ENCODE data around the gene ART3. TPM values are rescaled to one million over a fixed set of nuclear protein-coding genes. Genes with fewer than 3 reads are reported as not detected.

Gene ART3
- polyA plus RNA-seq, 1 of the 3 experiments (the other 2 are of a cell fraction): not detected

GRCh38 chr4:76141241-76141640 is 66.7 kb downstream of the ART3 start:
- CTCF ChIA-PET: no interaction called here

GRCh38 chr4:76144546-76144945 is 70.0 kb downstream of the ART3 start:
- Histone ChIP-seq H2AFZ (ENCODE audit: low read depth) (no peak overlapping the region), H3K9me3 (no peaks in the 10 kb centered on the region), H3K36me3 (replicated peaks in 1 of 2; ENCODE audit: control insufficient read depth in 1 of 2, insufficient read depth in 2 of 2, low read length in 1 of 2) (peaks cover 42 to 43% of the 10 kb centered on the region in 2 experiments), H3K27me3 (ENCODE audit: insufficient read depth) (no peaks in the 10 kb centered on the region), H3K27ac (ENCODE audit: low read depth in 2 of 2, low read length in 1 of 2) (no peak overlapping the region), H4K20me1 (ENCODE audit: insufficient read depth) (peaks cover 19% of the 10 kb centered on the region), H3K79me2 (ENCODE audit: insufficient read depth) (peaks cover 97% of the 10 kb centered on the region), H3K4me1 (ENCODE audit: control insufficient read depth in 1 of 2, insufficient read depth in 2 of 2, low read depth in 1 of 2, low read length in 1 of 2) (peaks cover 4 to 16% of the 10 kb centered on the region in 2 experiments; a peak in 2 of 4 replicates), H3K9ac (no peak overlapping the region), H3K9me2 (no peaks in the 10 kb centered on the region), H3F3A (replicated peaks; ENCODE audit: insufficient read depth) (no peaks in the 10 kb centered on the region), H3K4me2 (no peak overlapping the region), H3K4me3 (ENCODE audit: low read depth in 2 of 2, low read length in 1 of 2) (no peak overlapping the region)
- TF ChIP-seq TAF1 (IDR thresholded peaks at IDR 0.05; ENCODE audit: borderline replicate concordance, low read depth, low read length) (no peak), GABPA (IDR thresholded peaks at IDR 0.05; ENCODE audit: low read depth) (no peak), MXI1 (IDR thresholded peaks at IDR 0.05; ENCODE audit: low read depth, low read length) (no peak), RCOR1 (IDR thresholded peaks at IDR 0.05; ENCODE audit: low read length) (no peak), FOXM1 (IDR thresholded peaks at IDR 0.05; ENCODE audit: low read depth) (no peak), REST (IDR thresholded peaks at IDR 0.05; ENCODE audit: low read depth, low read length) (no peak), USF1 (IDR thresholded peaks at IDR 0.05; ENCODE audit: borderline replicate concordance, low read depth) (no peak), JUND (IDR thresholded peaks at IDR 0.05) (no peak)
- ChIA-PET POLR2A (no interaction called here), CTCF (no interaction called here)
- no peak for DNase-seq

More at GRCh38 chr4:76141241-76141640, 66.7 kb downstream of the ART3 start:
- H3K9me2 ChIP-seq: no peaks in the 10 kb centered on the region
- DNase-seq: no peak
- no peaks in the 10 kb centered on the region for H3F3A ChIP-seq (replicated peaks; ENCODE audit: insufficient read depth)
- H3K9me3 ChIP-seq: no peaks in the 10 kb centered on the region
- H3K4me3 ChIP-seq (ENCODE audit: low read depth in 2 of 2, low read length in 1 of 2): no peak overlapping the region
- no peak overlapping the region for H3K4me2 ChIP-seq
- H3K36me3 ChIP-seq (replicated peaks in 1 of 2; ENCODE audit: control insufficient read depth in 1 of 2, insufficient read depth in 2 of 2, low read length in 1 of 2): peaks cover 69 to 71% of the 10 kb centered on the region in 2 experiments
- TF ChIP-seq RAD21 (IDR thresholded peaks at IDR 0.05; ENCODE audit: low read length): no peak
- H3K4me1 ChIP-seq (ENCODE audit: control insufficient read depth in 1 of 2, insufficient read depth in 2 of 2, low read depth in 1 of 2, low read length in 1 of 2): no peaks in the 10 kb centered on the region; a peak in 1 of 4 replicates
- no peak overlapping the region for H2AFZ ChIP-seq (ENCODE audit: low read depth)
- H3K27ac ChIP-seq (ENCODE audit: low read depth in 2 of 2, low read length in 1 of 2): no peak overlapping the region
- H4K20me1 ChIP-seq (ENCODE audit: insufficient read depth): peaks cover 11% of the 10 kb centered on the region
- H3K9ac ChIP-seq: no peak overlapping the region
- no peaks in the 10 kb centered on the region for H3K27me3 ChIP-seq (ENCODE audit: insufficient read depth)
- WGBS (ENCODE audit: low lambda C conversion rate): 98% methylated on average over 3 of the region's 3 CpGs
- POLR2A ChIA-PET: no interaction called here
- peaks cover 100% of the 10 kb centered on the region for H3K79me2 ChIP-seq (ENCODE audit: insufficient read depth)

All from SK-N-SH (cell line).